ENCODE data around the gene PAX8. TPM values are rescaled to one million over a fixed set of nuclear protein-coding genes. Genes with fewer than 3 reads are reported as not detected.

The PAX8 gene
- total RNA-seq, 5 donors from 2014 or later (not counting 1 experiment from before 2014, with no cell fraction given): 1.0 to 1.8 (median 1.3) TPM

GRCh38 chr2:113219092-113219441 lies 59.7 kb downstream of the PAX8 start:
- Histone ChIP-seq H3K27me3 (replicated peaks in 1 of 2; ENCODE audit: control insufficient read depth in 2 of 2, extremely low read depth in 1 of 2, insufficient read depth in 2 of 2, low read length in 1 of 2) (peaks cover 0 to 28% of the 10 kb centered on the region in 2 experiments), H3K36me3 (ENCODE audit: control insufficient read depth in 2 of 2, extremely low read depth in 1 of 2, insufficient read depth in 1 of 2, low read length in 1 of 2) (no peaks in the 10 kb centered on the region), H3K4me1 (ENCODE audit: control insufficient read depth in 1 of 2, extremely low read depth in 1 of 2, insufficient read depth in 2 of 2, low read length in 2 of 2) (peaks cover 9 to 14% of the 10 kb centered on the region in 2 experiments), H3K27ac (ENCODE audit: low read length) (no peak overlapping the region), H3K9me3 (no peaks in the 10 kb centered on the region), H3K4me3 (ENCODE audit: control insufficient read depth in 1 of 2, extremely low read depth in 1 of 2, low read length in 1 of 2) (no peak overlapping the region)
- DNase-seq (no peak), ATAC-seq (replicated peaks in 1 of 4) (no peak)
- no peaks in the 10 kb centered on the region for H3K36me3 Mint-ChIP-seq
- ChIA-PET POLR2A (no interaction called here), CTCF (no interaction called here)
- no peak overlapping the region for H3K4me3 Mint-ChIP-seq
- H3K27me3 Mint-ChIP-seq: no peaks in the 10 kb centered on the region
- H3K27ac Mint-ChIP-seq: no peak overlapping the region
- H3K4me1 Mint-ChIP-seq: peaks cover 19 to 20% (median 19%) of the 10 kb centered on the region in 3 donors
- H3K9me3 Mint-ChIP-seq: no peaks in the 10 kb centered on the region
- 83% methylated on average over 1 of the region's 2 CpGs for WGBS (ENCODE audit: insufficient coverage)

GRCh38 chr2:113218283-113219091 lies 60.2 kb downstream of the PAX8 start:
- Mint-ChIP-seq H3K36me3 (no peaks in the 10 kb centered on the region), H3K27me3 (peaks cover 0 to under 1% of the 10 kb centered on the region in 2 donors), H3K4me1 (peaks cover 19 to 20% (median 19%) of the 10 kb centered on the region in 3 donors), H3K4me3 (peak overlapping the region in 1 of 3 donors; percentile 15), H3K9me3 (no peaks in the 10 kb centered on the region), H3K27ac (no peak overlapping the region)
- no peaks in the 10 kb centered on the region for H3K9me3 ChIP-seq
- WGBS (ENCODE audit: insufficient coverage): 92% methylated on average over 4 of the region's 8 CpGs
- DNase-seq (peak in 1 of 35 experiments; percentile 21), ATAC-seq (replicated peaks in 1 of 4) (no peak)
- no peak overlapping the region for H3K4me3 ChIP-seq (ENCODE audit: control insufficient read depth in 1 of 2, extremely low read depth in 1 of 2, low read length in 1 of 2)
- no peaks in the 10 kb centered on the region for H3K36me3 ChIP-seq (ENCODE audit: control insufficient read depth in 2 of 2, extremely low read depth in 1 of 2, insufficient read depth in 1 of 2, low read length in 1 of 2)
- ChIA-PET CTCF (no interaction called here), POLR2A (no interaction called here)
- H3K4me1 ChIP-seq (ENCODE audit: control insufficient read depth in 1 of 2, extremely low read depth in 1 of 2, insufficient read depth in 2 of 2, low read length in 2 of 2): peaks cover 9 to 14% of the 10 kb centered on the region in 2 experiments
- H3K27me3 ChIP-seq (replicated peaks in 1 of 2; ENCODE audit: control insufficient read depth in 2 of 2, extremely low read depth in 1 of 2, insufficient read depth in 2 of 2, low read length in 1 of 2): peaks cover 0 to 33% of the 10 kb centered on the region in 2 experiments
- H3K27ac ChIP-seq (ENCODE audit: low read length): no peak overlapping the region

GRCh38 chr2:113217455-113218282 lies 61.1 kb downstream of the PAX8 start:
- Histone ChIP-seq H3K9me3 (no peaks in the 10 kb centered on the region), H3K4me1 (ENCODE audit: control insufficient read depth in 1 of 2, extremely low read depth in 1 of 2, insufficient read depth in 2 of 2, low read length in 2 of 2) (peaks cover 9 to 14% of the 10 kb centered on the region in 2 experiments), H3K4me3 (ENCODE audit: control insufficient read depth in 1 of 2, extremely low read depth in 1 of 2, low read length in 1 of 2) (no peak overlapping the region), H3K27me3 (replicated peaks in 1 of 2; ENCODE audit: control insufficient read depth in 2 of 2, extremely low read depth in 1 of 2, insufficient read depth in 2 of 2, low read length in 1 of 2) (peaks cover 0 to 38% of the 10 kb centered on the region in 2 experiments), H3K36me3 (ENCODE audit: control insufficient read depth in 2 of 2, extremely low read depth in 1 of 2, insufficient read depth in 1 of 2, low read length in 1 of 2) (no peaks in the 10 kb centered on the region), H3K27ac (ENCODE audit: low read length) (no peak overlapping the region)
- Mint-ChIP-seq H3K4me1 (peaks cover 19 to 20% (median 19%) of the 10 kb centered on the region in 3 donors), H3K27me3 (peaks cover 0 to 2% of the 10 kb centered on the region in 2 donors), H3K9me3 (no peaks in the 10 kb centered on the region), H3K36me3 (no peaks in the 10 kb centered on the region), H3K4me3 (peak overlapping the region in 2 of 3 donors; percentile 13 to 51), H3K27ac (no peak overlapping the region)
- DNase-seq: peak in 1 of 35 experiments; percentile 19
- ChIA-PET POLR2A (no interaction called here), CTCF (interaction anchor here (1.6 to 1.7 kb wide), 2 partner anchors 13 to 14 kb away, joined by 5 read pairs; no protein-coding TSS in a partner anchor)
- ATAC-seq (replicated peaks in 1 of 4): peak in 2 of 4 experiments; percentile 20 to 36
- WGBS (ENCODE audit: insufficient coverage): 70% methylated on average over 11 of the region's 15 CpGs

- Mint-ChIP-seq H3K9me3 (no peaks in the 10 kb centered on the region), H3K27ac (no peak overlapping the region), H3K27me3 (peaks cover 0 to 4% of the 10 kb centered on the region in 2 donors), H3K4me1 (peaks cover 19 to 20% (median 19%) of the 10 kb centered on the region in 3 donors), H3K36me3 (no peaks in the 10 kb centered on the region), H3K4me3 (peak overlapping the region in 1 of 3 donors; percentile 51)
- Histone ChIP-seq H3K27me3 (replicated peaks in 1 of 2; ENCODE audit: control insufficient read depth in 2 of 2, extremely low read depth in 1 of 2, insufficient read depth in 2 of 2, low read length in 1 of 2) (peaks cover 0 to 40% of the 10 kb centered on the region in 2 experiments), H3K4me1 (ENCODE audit: control insufficient read depth in 1 of 2, extremely low read depth in 1 of 2, insufficient read depth in 2 of 2, low read length in 2 of 2) (peaks cover 9 to 14% of the 10 kb centered on the region in 2 experiments), H3K36me3 (ENCODE audit: control insufficient read depth in 2 of 2, extremely low read depth in 1 of 2, insufficient read depth in 1 of 2, low read length in 1 of 2) (no peaks in the 10 kb centered on the region), H3K4me3 (ENCODE audit: control insufficient read depth in 1 of 2, extremely low read depth in 1 of 2, low read length in 1 of 2) (no peak overlapping the region), H3K9me3 (no peaks in the 10 kb centered on the region), H3K27ac (ENCODE audit: low read length) (no peak overlapping the region)
- ATAC-seq (replicated peaks in 1 of 4) (no peak), DNase-seq (no peak)
- ChIA-PET POLR2A (no interaction called here), CTCF (interaction anchor here (1.6 to 1.7 kb wide), 2 partner anchors 13 kb away, joined by 5 read pairs; no protein-coding TSS in a partner anchor)
- no CpG with 5 or more reads among the region's 6 CpGs for WGBS (ENCODE audit: insufficient coverage)
These were observed 61.7 kb downstream of the PAX8 start for GRCh38 chr2:113216891-113217454.

GRCh38 chr2:113216321-113216720 lies 62.4 kb downstream of the PAX8 start:
- no peaks in the 10 kb centered on the region for H3K9me3 ChIP-seq
- ATAC-seq (replicated peaks in 1 of 4) (no peak), DNase-seq (no peak)
- no peak overlapping the region for H3K27ac ChIP-seq (ENCODE audit: low read length)
- peaks cover 0 to 40% of the 10 kb centered on the region in 2 experiments for H3K27me3 ChIP-seq (replicated peaks in 1 of 2; ENCODE audit: control insufficient read depth in 2 of 2, extremely low read depth in 1 of 2, insufficient read depth in 2 of 2, low read length in 1 of 2)
- ChIA-PET POLR2A (no interaction called here), CTCF (interaction anchor here (1.6 to 1.7 kb wide), 2 partner anchors 12 kb away, joined by 5 read pairs; no protein-coding TSS in a partner anchor)
- peaks cover 9 to 14% of the 10 kb centered on the region in 2 experiments for H3K4me1 ChIP-seq (ENCODE audit: control insufficient read depth in 1 of 2, extremely low read depth in 1 of 2, insufficient read depth in 2 of 2, low read length in 2 of 2)
- H3K36me3 ChIP-seq (ENCODE audit: control insufficient read depth in 2 of 2, extremely low read depth in 1 of 2, insufficient read depth in 1 of 2, low read length in 1 of 2): no peaks in the 10 kb centered on the region
- 86% methylated on average over 2 of the region's 2 CpGs for WGBS (ENCODE audit: insufficient coverage)
- Mint-ChIP-seq H3K36me3 (no peaks in the 10 kb centered on the region), H3K4me3 (no peak overlapping the region), H3K27ac (no peak overlapping the region), H3K9me3 (no peaks in the 10 kb centered on the region), H3K4me1 (peaks cover 19 to 20% (median 19%) of the 10 kb centered on the region in 3 donors), H3K27me3 (peaks cover 0 to 4% of the 10 kb centered on the region in 2 donors)
- H3K4me3 ChIP-seq (ENCODE audit: control insufficient read depth in 1 of 2, extremely low read depth in 1 of 2, low read length in 1 of 2): no peak overlapping the region

DNA sequence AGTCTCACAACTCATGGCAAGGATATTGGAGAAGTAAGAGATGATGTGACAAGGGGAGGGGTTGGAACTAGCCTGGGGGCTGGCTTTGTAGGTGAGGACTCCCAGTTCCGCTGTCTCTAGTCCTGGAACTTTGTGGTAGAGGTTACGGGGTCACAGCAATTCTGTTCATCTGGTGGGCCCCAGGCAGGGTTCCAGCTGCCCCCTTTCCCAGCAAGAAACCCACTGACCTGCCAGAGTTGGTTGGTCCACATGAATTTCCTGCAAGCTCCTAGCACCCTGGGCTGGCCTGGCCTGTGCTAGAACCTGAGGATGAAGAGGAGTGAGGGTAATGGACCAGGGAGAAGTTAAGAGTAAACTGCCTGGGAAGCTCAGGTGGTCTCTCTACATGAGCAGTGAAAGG lies 63.7 kb downstream of the PAX8 start:
- H3K4me1 Mint-ChIP-seq: peaks cover 19 to 20% (median 19%) of the 10 kb centered on the region in 3 donors
- H3K27ac Mint-ChIP-seq: no peak overlapping the region
- no peak overlapping the region for H3K4me3 Mint-ChIP-seq
- ChIA-PET POLR2A (no interaction called here), CTCF (no interaction called here)
- ATAC-seq (replicated peaks in 1 of 4) (no peak), DNase-seq (no peak)
- Histone ChIP-seq H3K36me3 (ENCODE audit: control insufficient read depth in 2 of 2, extremely low read depth in 1 of 2, insufficient read depth in 1 of 2, low read length in 1 of 2) (no peaks in the 10 kb centered on the region), H3K4me3 (ENCODE audit: control insufficient read depth in 1 of 2, extremely low read depth in 1 of 2, low read length in 1 of 2) (no peak overlapping the region), H3K4me1 (ENCODE audit: control insufficient read depth in 1 of 2, extremely low read depth in 1 of 2, insufficient read depth in 2 of 2, low read length in 2 of 2) (peaks cover 9 to 14% of the 10 kb centered on the region in 2 experiments), H3K27me3 (replicated peaks in 1 of 2; ENCODE audit: control insufficient read depth in 2 of 2, extremely low read depth in 1 of 2, insufficient read depth in 2 of 2, low read length in 1 of 2) (peaks cover 0 to 35% of the 10 kb centered on the region in 2 experiments), H3K27ac (ENCODE audit: low read length) (no peak overlapping the region), H3K9me3 (no peaks in the 10 kb centered on the region)
- no peaks in the 10 kb centered on the region for H3K36me3 Mint-ChIP-seq
- H3K9me3 Mint-ChIP-seq: no peaks in the 10 kb centered on the region
- 91% methylated on average over 2 of the region's 2 CpGs for WGBS (ENCODE audit: insufficient coverage)
- H3K27me3 Mint-ChIP-seq: peaks cover 0 to 4% of the 10 kb centered on the region in 2 donors
